HCT116 (cell line): ENCODE results near the gene KCNAB2. TPM values are rescaled to one million over a fixed set of nuclear protein-coding genes. Genes with fewer than 3 reads are reported as not detected.

Source experiments
- ATAC-seq: fragments of 200-7000 bp; cut with Tn5 transposase; 2 replicates; pipeline ENCODE4 v1.9.1; 2020; ENCODE audit warnings: mild to moderate bottlenecking, moderate library complexity
- BruUV-seq: library from RNA; stranded (reverse); fragments of 400-500 nt; replicated peaks from 2 replicates; lab custom pipeline; 2021; lab: Mats Ljungman, UMichigan
- CTCF ChIA-PET: fragments of 300-600 bp; sonication (Branson Sonifier 250); formaldehyde crosslinking; loops from one replicate; lab custom pipeline; 2021; ENCODE audit warnings: antibody characterized with exemption; lab: Charles Lee
- POLR2A ChIA-PET: fragments of 300-600, 350-600 bp; sonication (Branson Sonifier 250); formaldehyde crosslinking; loops from one replicate; lab custom pipeline; 2021; ENCODE audit warnings: antibody characterized with exemption; lab: Charles Lee
- RAD21 ChIA-PET, 2 experiments: fragments of 300-600 bp; sonication (Branson Sonifier 250); formaldehyde crosslinking; loops; one replicate each; lab custom pipeline; 2023; ENCODE audit warnings: low total read pairs in 2 of 2; ENCODE audit not compliant: uncharacterized antibody in 2 of 2, unreplicated experiment in 2 of 2, low non-redundant PET in 1 of 2; lab: Charles Lee
- DNase-seq: peaks from one replicate; pipeline ENCODE4 v3.0.0-alpha.2; 2010; ENCODE audit warnings: low read depth, low spot score
- H2AFZ ChIP-seq: fragments of 200-600 bp; shearing (Covaris generic), sonication (generic); 2 replicates; pipeline ENCODE4 v1.6.1; 2017; ENCODE audit warnings: low read depth, mixed run types, mixed read lengths, antibody characterized with exemption, low read length; ENCODE audit not compliant: poor library complexity, severe bottlenecking
- H3K27ac ChIP-seq: 2 replicates; pipeline ENCODE4 v1.5.1; 2012; ENCODE audit warnings: low read depth, low read length
- H3K27me3 ChIP-seq: fragments of 200-600 bp; sonication (generic); 2 replicates; pipeline ENCODE4 v1.6.1; 2016; ENCODE audit warnings: mixed run types, low read length, mixed read lengths; ENCODE audit not compliant: insufficient read depth
- H3K36me3 ChIP-seq, 2 experiments: fragments of 200-500 bp in 1 of 2; fragments of 200-600 bp in 1 of 2; sonication (Bioruptor generic) in 1 of 2; sonication (generic) in 1 of 2; 2 replicates each; pipeline versions ENCODE4 v1.5.1 to v1.6.1; 2014 to 2016; ENCODE audit warnings: low read length in 2 of 2, inconsistent platforms in 1 of 2, mixed read lengths in 1 of 2, mixed run types in 1 of 2; ENCODE audit not compliant: insufficient read depth in 2 of 2, control insufficient read depth in 1 of 2
- H3K4me1 ChIP-seq, 2 experiments: fragments of 200-600 bp in 1 of 2; sonication (generic) in 1 of 2; 2 replicates each; pipeline versions ENCODE4 v1.5.1 to v1.6.1; 2012 to 2017; ENCODE audit warnings: low read length in 2 of 2, inconsistent platforms in 1 of 2, mild to moderate bottlenecking in 1 of 2, mixed read lengths in 1 of 2, mixed run types in 1 of 2, moderate library complexity in 1 of 2; ENCODE audit not compliant: insufficient read depth in 2 of 2, control insufficient read depth in 1 of 2
- H3K4me2 ChIP-seq: fragments of 200-600 bp; sonication (generic); 2 replicates; pipeline ENCODE4 v1.6.1; 2017; ENCODE audit warnings: mixed run types, low read length, mixed read lengths
- H3K4me3 ChIP-seq, 2 experiments: fragments of 200-600 bp in 1 of 2; sonication (generic) in 1 of 2; replicated peaks in 1 of 2; 2 replicates each; pipeline ENCODE4 v1.5.1; 2011 to 2016; ENCODE audit warnings: low read length in 2 of 2, control low read depth in 1 of 2, low read depth in 1 of 2, mild to moderate bottlenecking in 1 of 2, mixed read lengths in 1 of 2, mixed run types in 1 of 2
- H3K79me2 ChIP-seq: fragments of 200-600 bp; sonication (generic); 2 replicates; pipeline ENCODE4 v1.6.1; 2017; ENCODE audit warnings: mild to moderate bottlenecking, mixed run types, low read length, moderate library complexity, mixed read lengths; ENCODE audit not compliant: insufficient read depth
- H3K9ac ChIP-seq: fragments of 200-600 bp; sonication (generic); 2 replicates; pipeline ENCODE4 v1.6.1; 2016; ENCODE audit warnings: low read length, mixed read lengths
- H3K9me2 ChIP-seq: fragments of 200-600 bp; sonication (generic), shearing (Covaris generic); 2 replicates; pipeline ENCODE4 v1.6.1; 2017; ENCODE audit warnings: mixed run types, mild to moderate bottlenecking, moderate library complexity; ENCODE audit not compliant: insufficient read depth
- H3K9me3 ChIP-seq, 2 experiments: fragments of 200-500 bp in 1 of 2; fragments of 200-600 bp in 1 of 2; sonication (Bioruptor generic) in 1 of 2; sonication (generic) in 1 of 2; 2 replicates each; pipeline ENCODE4 v1.6.1; 2014 to 2017; ENCODE audit warnings: low read length in 2 of 2, mixed read lengths in 2 of 2, inconsistent platforms in 1 of 2, low read depth in 1 of 2, mild to moderate bottlenecking in 1 of 2, mixed run types in 1 of 2, moderate library complexity in 1 of 2; ENCODE audit not compliant: control insufficient read depth in 1 of 2, insufficient read depth in 1 of 2
- H4K20me1 ChIP-seq: fragments of 200-600 bp; sonication (generic), shearing (Covaris generic); 2 replicates; pipeline ENCODE4 v1.6.1; 2017; ENCODE audit warnings: mixed run types, mild to moderate bottlenecking, moderate library complexity; ENCODE audit not compliant: insufficient read depth
- ELF1 ChIP-seq: IDR thresholded peaks from 2 replicates; pipeline ENCODE4 v1.6.1; 2012; ENCODE audit warnings: low read depth, borderline replicate concordance
- EZH2phosphoT487 ChIP-seq: fragments of 200-600 bp; IDR thresholded peaks from 2 replicates; pipeline ENCODE4 v1.6.1; 2018; ENCODE audit warnings: antibody characterized with exemption, borderline replicate concordance
- MAX ChIP-seq: IDR thresholded peaks from 2 replicates; pipeline ENCODE4 v1.6.1; 2012
- POLR2A ChIP-seq: IDR thresholded peaks from 2 replicates; pipeline ENCODE4 v1.7.0; 2011; ENCODE audit warnings: borderline replicate concordance; ENCODE audit not compliant: insufficient read depth, insufficient read length; ENCODE audit errors: extremely low read depth
- RAD21 ChIP-seq: IDR thresholded peaks from 2 replicates; pipeline ENCODE4 v1.6.1; 2012; ENCODE audit warnings: low read depth, mild to moderate bottlenecking
- REST ChIP-seq: IDR thresholded peaks from 2 replicates; pipeline ENCODE4 v1.6.1; 2012; ENCODE audit warnings: low read depth
- SIN3A ChIP-seq: IDR thresholded peaks from 2 replicates; pipeline ENCODE4 v1.6.1; 2012; ENCODE audit warnings: low read depth
- ZFX ChIP-seq: fragments of 450-650 bp; IDR thresholded peaks from 2 replicates; pipeline ENCODE4 v1.6.1; 2017
- ZNF274 ChIP-seq: fragments of 200-500 bp; sonication (Bioruptor generic); IDR thresholded peaks from 2 replicates; pipeline ENCODE4 v1.6.1; 2014; ENCODE audit warnings: mild to moderate bottlenecking, low read depth, low read length, inconsistent platforms
- intact Hi-C: fragments of 100-400 bp; cut with micrococcal nuclease; formaldehyde crosslinking; loops from 2 replicates; pipeline ENCODE4 v1.10.0; 2022
- total RNA-seq: library from RNA; stranded (reverse); gene quantifications from one replicate; pipeline ENCODE4 v1.2.1, GENCODE V29; 2021; ENCODE audit not compliant: unreplicated experiment
- TF ChIP-seq, protein P1 (sequence below): IDR thresholded peaks from 2 replicates; pipeline ENCODE4 v1.6.1; 2012

Gene KCNAB2
- total RNA-seq, 1 experiment from 2014 or later, result 18.1 TPM

- no peak overlapping the region for H3K27ac ChIP-seq
- TF ChIP-seq POLR2A, result no peak
- TF ChIP-seq EZH2phosphoT487, result no peak
- no peak for TF ChIP-seq ZNF274
- TF ChIP-seq ZFX, result no peak
- no peak for TF ChIP-seq MAX
- no peak for TF ChIP-seq RAD21
- TF ChIP-seq ELF1, result no peak
- TF ChIP-seq, protein P1, sequence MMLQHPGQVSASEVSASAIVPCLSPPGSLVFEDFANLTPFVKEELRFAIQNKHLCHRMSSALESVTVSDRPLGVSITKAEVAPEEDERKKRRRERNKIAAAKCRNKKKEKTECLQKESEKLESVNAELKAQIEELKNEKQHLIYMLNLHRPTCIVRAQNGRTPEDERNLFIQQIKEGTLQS, result no peak
- no peak for TF ChIP-seq REST
- no peak for TF ChIP-seq SIN3A
- ChIA-PET POLR2A (no interaction called here), CTCF (no interaction called here), RAD21 (no interaction called here)
- no peak overlapping the region for H3K9ac ChIP-seq
- no peak overlapping the region for H3K4me2 ChIP-seq
- H4K20me1 ChIP-seq, result no peaks in the 10 kb centered on the region
- BruUV-seq, result no TSS peak
- intact Hi-C loops, result no loop called here
- H3K4me3 ChIP-seq, result no peak overlapping the region
- H3K9me2 ChIP-seq, result no peaks in the 10 kb centered on the region
- H3K36me3 ChIP-seq, result no peaks in the 10 kb centered on the region
- H2AFZ ChIP-seq, result no peak overlapping the region
- H3K27me3 ChIP-seq, result no peaks in the 10 kb centered on the region
- DNase-seq, result no peak
- ATAC-seq, result no peak
- H3K79me2 ChIP-seq, result no peaks in the 10 kb centered on the region
- no peaks in the 10 kb centered on the region for H3K9me3 ChIP-seq
- no peaks in the 10 kb centered on the region; a peak in 2 of 4 replicates for H3K4me1 ChIP-seq
Observed at GRCh38 chr1:6103111-6103853, 57.6 kb downstream of the KCNAB2 start.
